NCI-H2171 treated with DMSO at 0.1 percent for 48 hours (cell line): ENCODE data around the gene RASGRF2.
"Not testable (repeated sequence)": the region's sequence is repeated elsewhere in the genome, so short reads cannot be mapped to it uniquely, and the experiment has no call there.

Source experiments
- DNase-seq: peaks from one replicate; lab custom pipeline; 2025; lab: John Stamatoyannopoulos, UW

The RASGRF2 gene

GRCh38 chr5:81020478-81021167 lies 60.5 kb downstream of the RASGRF2 start:
- no peak for DNase-seq

- no peak for DNase-seq
These were observed 61.3 kb downstream of the RASGRF2 start for GRCh38 chr5:81021486-81021885.

GRCh38 chr5:81021951-81022687 lies 62.0 kb downstream of the RASGRF2 start:
- DNase-seq, result no peak

GRCh38 chr5:81022688-81023084 lies 62.5 kb downstream of the RASGRF2 start:
- no peak for DNase-seq

GRCh38 chr5:81023261-81023970 lies 63.3 kb downstream of the RASGRF2 start:
- no peak for DNase-seq

GRCh38 chr5:81027481-81028058 lies 67.4 kb downstream of the RASGRF2 start:
- no peak for DNase-seq

- DNase-seq, result not testable (repeated sequence)
These were observed 68.7 kb downstream of the RASGRF2 start for GRCh38 chr5:81028888-81029287.

GRCh38 chr5:81029736-81030135 lies 69.6 kb downstream of the RASGRF2 start:
- not testable (repeated sequence) for DNase-seq

GRCh38 chr5:81030236-81031034 lies 70.3 kb downstream of the RASGRF2 start:
- not testable (repeated sequence) for DNase-seq

GRCh38 chr5:81035522-81035921 lies 75.4 kb downstream of the RASGRF2 start:
- no peak for DNase-seq

GRCh38 chr5:81038495-81038894 lies 78.3 kb downstream of the RASGRF2 start:
- no peak for DNase-seq

GRCh38 chr5:81044868-81045267 lies 84.7 kb downstream of the RASGRF2 start:
- DNase-seq, result no peak

- no peak for DNase-seq
These were observed 85.2 kb downstream of the RASGRF2 start for GRCh38 chr5:81045389-81045807.

GRCh38 chr5:81046041-81046440 lies 85.9 kb downstream of the RASGRF2 start:
- DNase-seq, result no peak

GRCh38 chr5:81052325-81052724 lies 92.2 kb downstream of the RASGRF2 start:
- DNase-seq, result no peak

GRCh38 chr5:81053282-81053681 lies 93.1 kb downstream of the RASGRF2 start:
- not testable (repeated sequence) for DNase-seq

GRCh38 chr5:81058121-81058520 lies 98.0 kb downstream of the RASGRF2 start:
- no peak for DNase-seq

GRCh38 chr5:81065492-81065891 lies 105.3 kb downstream of the RASGRF2 start:
- DNase-seq, result no peak

GRCh38 chr5:81066102-81066501 lies 105.9 kb downstream of the RASGRF2 start:
- no peak for DNase-seq

GRCh38 chr5:81067406-81067805 lies 107.2 kb downstream of the RASGRF2 start:
- DNase-seq, result no peak

GRCh38 chr5:81068063-81068462 lies 107.9 kb downstream of the RASGRF2 start:
- DNase-seq, result no peak

GRCh38 chr5:81068635-81069034 lies 108.5 kb downstream of the RASGRF2 start:
- no peak for DNase-seq
